ENCODE results near the gene KRT76.

Gene KRT76

DNA sequence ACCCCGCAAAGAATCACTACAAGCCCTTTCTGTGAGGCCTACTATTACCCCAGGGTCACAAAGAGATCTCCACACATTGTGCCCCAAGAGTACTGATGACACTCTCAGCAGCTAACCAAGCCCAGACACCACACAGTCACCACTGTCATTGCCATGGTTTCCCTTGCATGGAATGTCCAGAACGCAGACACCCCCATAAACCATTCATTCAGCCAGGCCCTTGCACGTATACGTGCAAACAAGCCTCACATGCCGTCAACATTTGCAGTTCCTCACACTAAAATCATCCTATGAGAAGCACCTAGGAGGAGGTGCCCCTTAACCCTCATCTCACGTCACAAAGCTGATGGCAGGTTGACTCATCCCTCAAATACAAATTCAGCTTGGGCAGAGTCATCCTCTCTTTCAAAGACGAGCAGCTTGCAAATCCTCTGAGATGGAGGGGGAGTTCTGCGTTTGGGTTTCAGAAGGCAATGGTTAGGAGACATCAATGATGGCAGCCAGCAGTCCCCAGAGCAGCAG is 56.7 kb downstream of the KRT76 start:
- TF ChIP-seq, protein P1, sequence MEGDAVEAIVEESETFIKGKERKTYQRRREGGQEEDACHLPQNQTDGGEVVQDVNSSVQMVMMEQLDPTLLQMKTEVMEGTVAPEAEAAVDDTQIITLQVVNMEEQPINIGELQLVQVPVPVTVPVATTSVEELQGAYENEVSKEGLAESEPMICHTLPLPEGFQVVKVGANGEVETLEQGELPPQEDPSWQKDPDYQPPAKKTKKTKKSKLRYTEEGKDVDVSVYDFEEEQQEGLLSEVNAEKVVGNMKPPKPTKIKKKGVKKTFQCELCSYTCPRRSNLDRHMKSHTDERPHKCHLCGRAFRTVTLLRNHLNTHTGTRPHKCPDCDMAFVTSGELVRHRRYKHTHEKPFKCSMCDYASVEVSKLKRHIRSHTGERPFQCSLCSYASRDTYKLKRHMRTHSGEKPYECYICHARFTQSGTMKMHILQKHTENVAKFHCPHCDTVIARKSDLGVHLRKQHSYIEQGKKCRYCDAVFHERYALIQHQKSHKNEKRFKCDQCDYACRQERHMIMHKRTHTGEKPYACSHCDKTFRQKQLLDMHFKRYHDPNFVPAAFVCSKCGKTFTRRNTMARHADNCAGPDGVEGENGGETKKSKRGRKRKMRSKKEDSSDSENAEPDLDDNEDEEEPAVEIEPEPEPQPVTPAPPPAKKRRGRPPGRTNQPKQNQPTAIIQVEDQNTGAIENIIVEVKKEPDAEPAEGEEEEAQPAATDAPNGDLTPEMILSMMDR (IDR thresholded peaks at IDR 0.05; ENCODE audit: insufficient read depth, low read length, poor library complexity, severe bottlenecking), result no peak
- no peak for TF ChIP-seq EZH2phosphoT487 (conservative IDR thresholded peaks at IDR 0.05; ENCODE audit: low read length)
- Histone ChIP-seq H2AFZ (ENCODE audit: low read depth, low read length, severe bottlenecking) (no peak overlapping the region), H3K4me3 (ENCODE audit: insufficient read depth, low read length, poor library complexity, severe bottlenecking) (no peak overlapping the region), H3K4me2 (ENCODE audit: low read depth, low read length, poor library complexity, severe bottlenecking) (no peak overlapping the region), H3K9ac (ENCODE audit: low read length) (no peak overlapping the region), H3K27me3 (ENCODE audit: low read length) (no peaks in the 10 kb centered on the region), H3K36me3 (ENCODE audit: low read length) (no peaks in the 10 kb centered on the region), H3F3A (ENCODE audit: insufficient read depth) (no peaks in the 10 kb centered on the region), H3K79me2 (ENCODE audit: insufficient read depth, low read length) (no peaks in the 10 kb centered on the region), H3K9me2 (replicated peaks; ENCODE audit: insufficient read depth, low read length) (no peaks in the 10 kb centered on the region), H4K20me1 (ENCODE audit: low read depth, low read length) (no peaks in the 10 kb centered on the region), H3K27ac (ENCODE audit: low read depth, low read length) (no peak overlapping the region), H3K9me3 (ENCODE audit: insufficient read depth, low read length) (no peaks in the 10 kb centered on the region)
